Stromal cell of bone marrow (primary cell): ENCODE data around the gene RPA4.
A peak's percentile ranks its signal among the peaks of the same experiment; 100 is the strongest.
"Not testable (repeated sequence)": the region's sequence is repeated elsewhere in the genome, so short reads cannot be mapped to it uniquely, and the experiment has no call there.

Experiments used
- DNase-seq: peaks from one replicate; pipeline ENCODE4 v3.0.0-alpha.2; 2012; ENCODE audit warnings: low read depth

Gene RPA4, protein sequence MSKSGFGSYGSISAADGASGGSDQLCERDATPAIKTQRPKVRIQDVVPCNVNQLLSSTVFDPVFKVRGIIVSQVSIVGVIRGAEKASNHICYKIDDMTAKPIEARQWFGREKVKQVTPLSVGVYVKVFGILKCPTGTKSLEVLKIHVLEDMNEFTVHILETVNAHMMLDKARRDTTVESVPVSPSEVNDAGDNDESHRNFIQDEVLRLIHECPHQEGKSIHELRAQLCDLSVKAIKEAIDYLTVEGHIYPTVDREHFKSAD

DNA sequence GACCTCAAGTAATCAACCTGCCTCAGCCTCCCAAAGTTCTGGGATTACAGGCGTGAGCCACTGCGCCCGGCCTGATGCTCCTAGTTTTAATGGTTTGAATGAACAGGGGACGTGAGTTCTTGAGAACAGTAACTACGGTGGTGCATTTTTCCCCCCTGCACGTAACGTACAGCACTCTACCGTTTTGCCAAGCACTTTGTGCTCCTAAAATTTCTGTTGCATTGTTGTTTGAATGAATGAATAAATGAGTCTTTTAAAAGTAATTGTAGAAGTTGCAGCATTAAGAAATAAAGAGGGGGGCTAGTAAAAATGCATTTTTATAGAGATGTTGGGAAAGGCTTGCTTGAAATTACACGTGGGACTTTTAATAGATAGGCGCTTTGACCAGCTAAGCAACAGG lies at the start of gene RPA4:
Gene RPA4, plus strand, starts transcription at position 301 of the 400 bp plus-strand sequence. CDS start 403 bp downstream, outside the sequence.
- DNase-seq, result no peak

DNA sequence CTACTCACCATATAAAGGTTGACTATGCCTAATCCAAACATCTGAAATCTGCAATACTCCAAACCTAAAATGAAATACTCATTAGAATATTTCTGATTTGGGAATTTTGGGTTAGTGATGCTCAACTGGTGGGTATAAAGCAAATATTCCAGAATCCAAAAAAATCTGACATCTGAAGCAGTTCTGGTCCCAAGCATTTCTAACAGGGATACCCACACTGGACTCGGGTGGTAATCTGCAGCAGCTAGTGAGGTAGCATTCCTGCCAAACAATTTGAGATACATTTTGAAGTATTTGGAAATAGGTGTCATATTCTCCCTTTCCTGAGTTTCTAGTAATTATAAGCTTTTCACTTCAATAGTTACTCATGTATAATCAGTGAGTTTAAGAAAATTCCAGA lies 49.6 kb upstream of the RPA4 start:
- DNase-seq, result no peak

DNA sequence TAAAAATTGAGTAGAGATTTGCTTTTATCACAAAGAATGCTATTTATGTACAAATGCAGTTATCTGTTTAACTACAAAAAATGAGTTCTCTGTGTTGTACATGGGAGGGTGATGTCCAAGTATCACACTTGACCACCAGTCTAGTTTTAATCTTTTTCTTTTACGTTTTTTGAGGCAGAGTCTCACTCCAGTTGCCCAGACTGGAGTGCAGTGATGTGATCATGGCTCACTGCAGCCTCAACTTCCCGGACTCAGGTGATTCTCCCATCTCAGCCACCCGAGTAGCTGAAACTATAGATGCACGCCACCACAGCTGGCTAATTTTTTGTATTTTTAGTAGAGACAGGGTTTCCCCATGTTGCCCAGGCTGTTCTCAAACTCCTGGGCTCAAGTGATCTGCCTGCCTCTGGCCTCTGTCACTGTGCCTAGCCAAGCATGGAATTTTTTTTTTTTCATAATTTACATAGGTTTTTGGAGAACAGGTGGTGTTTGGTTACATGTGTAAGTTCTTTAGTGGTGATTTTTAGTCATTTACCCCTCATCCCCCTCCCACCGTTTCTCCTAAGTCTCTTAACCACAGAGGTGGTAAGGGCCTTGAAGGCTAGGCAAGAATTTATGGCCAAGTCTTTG lies 47.9 kb upstream of the RPA4 start:
- no peak for DNase-seq

DNA sequence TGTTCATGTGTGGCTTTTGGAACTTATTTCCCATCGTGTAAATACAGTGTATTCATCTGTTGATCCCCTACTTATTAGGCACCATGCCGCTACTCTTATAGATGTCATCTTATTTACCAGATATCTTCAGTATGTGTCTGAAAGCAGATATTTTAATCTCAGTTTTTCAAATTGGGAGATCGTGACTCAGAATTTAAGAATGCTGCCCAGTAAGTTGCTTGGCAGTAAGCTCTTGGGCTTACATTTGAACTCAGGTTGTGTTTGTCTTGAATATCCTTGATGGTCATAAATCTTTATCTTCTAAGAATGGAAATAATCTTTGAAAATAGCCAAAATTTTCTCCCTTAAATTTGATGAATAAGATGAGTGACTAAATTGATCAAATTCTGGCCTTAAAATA lies 45.9 kb upstream of the RPA4 start:
- no peak for DNase-seq

DNA sequence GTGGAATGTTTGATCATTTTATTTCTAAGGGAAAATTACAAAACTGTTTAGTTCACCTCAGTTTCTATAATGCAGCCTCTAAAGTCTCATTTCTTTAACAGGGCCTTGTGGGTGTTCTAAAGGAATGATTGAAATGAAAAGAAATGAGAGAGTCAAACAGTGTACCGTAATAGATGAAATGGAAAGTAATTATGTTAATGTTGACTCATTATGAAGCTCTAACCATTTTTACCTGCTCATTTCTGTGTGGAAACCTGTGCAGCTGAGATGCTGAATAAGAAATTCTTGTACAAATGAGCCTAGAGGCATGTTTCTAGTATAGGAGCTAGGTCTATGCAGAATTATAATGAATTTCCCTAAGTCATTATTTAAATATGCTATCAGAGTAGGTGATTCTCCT lies 45.2 kb upstream of the RPA4 start:
- no peak for DNase-seq

DNA sequence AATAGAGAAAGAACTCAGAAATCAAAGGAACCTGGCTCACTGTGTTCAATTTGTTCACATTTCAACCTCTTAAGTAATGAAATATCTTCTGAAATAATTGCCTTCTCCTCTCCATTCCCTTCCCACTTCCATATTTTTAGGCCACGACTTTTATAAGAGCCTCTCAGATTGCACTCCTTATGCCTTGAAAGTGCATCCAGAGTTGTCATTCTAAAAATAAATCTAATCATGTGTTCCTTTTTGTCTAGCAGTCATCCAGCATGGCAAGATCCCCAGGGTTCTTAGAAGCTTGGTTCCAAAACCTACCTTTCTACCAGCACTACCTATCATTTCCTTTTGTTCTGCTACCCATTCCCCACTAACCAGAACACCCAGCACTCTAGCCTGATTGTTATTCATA lies 42.4 kb upstream of the RPA4 start:
- DNase-seq, result no peak

DNA sequence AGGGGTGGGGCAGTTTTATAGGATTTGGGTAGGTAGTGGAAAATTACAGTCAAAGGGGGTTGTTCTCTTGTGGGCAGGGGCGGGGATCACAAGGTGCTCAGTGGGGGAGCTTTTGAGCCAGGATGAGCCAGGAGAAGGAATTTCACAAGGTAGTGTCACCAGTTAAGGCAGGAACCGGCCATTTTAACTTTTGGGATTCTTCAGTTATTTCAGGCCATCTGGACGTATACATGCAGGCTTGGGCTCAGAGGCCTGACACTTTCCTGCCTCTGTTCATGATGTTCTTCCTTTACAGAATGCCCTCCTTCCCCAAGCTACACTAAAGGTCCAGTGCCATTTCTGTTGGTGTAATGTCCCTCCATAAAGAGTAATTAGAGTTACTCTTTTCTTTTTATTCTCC lies 41.8 kb upstream of the RPA4 start:
- DNase-seq, result not testable (repeated sequence)

DNA sequence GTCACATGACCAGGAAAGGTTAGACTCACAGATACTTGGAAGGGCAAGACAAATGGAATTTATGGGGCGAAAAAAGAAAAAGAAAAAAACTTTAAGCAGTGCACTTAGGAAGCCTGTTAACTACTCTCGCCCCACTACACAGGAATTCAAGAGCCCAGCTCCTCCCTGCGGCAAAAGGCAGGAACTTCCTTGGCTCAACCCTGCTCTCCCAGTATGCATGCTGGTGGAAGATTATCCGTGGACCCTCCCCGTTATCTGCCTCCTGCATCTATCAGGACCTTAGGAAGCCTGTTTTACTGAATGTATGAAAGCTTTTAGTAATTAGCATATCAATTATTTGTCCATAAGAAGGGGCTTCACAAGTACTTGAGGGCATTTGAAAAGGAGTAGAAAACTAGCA lies 40.1 kb upstream of the RPA4 start:
- DNase-seq, result no peak

DNA sequence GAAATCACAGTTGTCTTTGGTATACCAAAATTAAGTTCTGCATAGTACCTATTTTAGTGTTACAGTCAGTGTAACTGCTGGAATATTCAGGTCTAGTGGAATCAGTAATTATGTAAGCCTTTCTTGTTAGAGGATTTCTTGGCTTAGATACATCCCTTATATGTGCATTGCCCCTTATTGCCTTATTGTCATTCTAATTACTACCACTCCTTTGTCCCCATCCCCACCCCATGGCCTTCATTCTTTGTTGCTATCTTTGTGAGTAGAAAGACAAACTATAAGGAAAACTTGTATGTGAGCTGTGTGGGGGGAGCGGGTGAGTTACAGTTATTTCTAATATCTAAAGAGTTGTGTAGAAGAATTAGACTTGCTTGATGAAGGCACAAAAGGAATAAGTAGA lies 36.9 kb upstream of the RPA4 start:
- DNase-seq, result no peak

DNA sequence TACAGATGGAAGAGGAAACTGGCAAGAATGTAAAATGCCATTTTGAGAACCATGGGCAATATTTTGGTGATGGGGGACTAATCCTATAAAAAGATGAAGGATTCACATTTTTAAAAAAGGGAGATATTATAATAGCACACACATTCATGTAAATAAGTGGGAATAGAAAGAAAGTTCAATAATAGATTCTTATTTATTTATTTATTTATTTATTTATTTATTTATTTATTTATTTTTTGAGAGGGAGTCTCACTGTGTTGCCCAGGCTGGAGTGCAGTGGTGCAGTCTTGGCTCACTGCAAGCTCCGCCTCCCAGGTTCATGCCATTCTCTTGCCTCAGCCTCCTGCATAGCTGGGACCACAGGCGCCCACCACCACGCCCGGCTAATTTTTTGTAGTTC lies 24.3 kb upstream of the RPA4 start:
- not testable (repeated sequence) for DNase-seq

DNA sequence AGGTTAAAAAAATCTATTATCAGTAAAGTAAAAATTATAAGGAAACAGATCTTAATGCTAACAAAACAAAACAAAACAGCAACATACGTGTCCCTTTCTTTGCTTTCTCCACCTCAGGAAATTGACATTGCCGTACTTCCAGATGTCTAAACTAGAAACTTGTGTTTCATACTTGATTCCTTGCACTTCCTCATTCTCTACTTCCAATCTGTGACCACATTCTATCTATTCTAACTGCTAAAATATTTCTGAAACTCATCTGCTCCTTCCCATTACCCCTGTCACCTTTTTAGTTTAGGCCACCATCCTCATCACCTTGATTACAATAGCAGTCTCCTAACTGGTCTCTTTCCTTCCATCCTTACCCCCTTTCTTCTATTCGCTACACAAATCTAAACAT lies 22.5 kb upstream of the RPA4 start:
- no peak for DNase-seq

DNA sequence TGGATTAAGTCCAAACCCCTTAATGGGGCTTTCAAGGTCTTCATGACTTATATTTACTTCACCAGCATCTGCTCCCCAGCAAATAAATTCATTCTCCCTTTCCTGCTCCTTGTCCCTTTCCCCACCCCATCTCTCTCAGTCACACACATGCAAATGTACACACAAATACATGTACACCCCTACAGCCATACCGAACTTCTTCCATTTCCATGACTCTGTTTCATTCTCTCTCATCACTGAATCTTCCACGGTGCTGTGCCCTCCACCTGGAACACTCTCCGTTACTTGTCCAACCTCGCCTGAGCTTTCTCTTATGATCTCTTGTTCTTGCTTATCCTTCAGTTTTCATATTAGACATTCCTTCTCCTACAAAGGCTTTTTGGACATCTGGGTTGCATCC lies 22.0 kb upstream of the RPA4 start:
- DNase-seq, result no peak

DNA sequence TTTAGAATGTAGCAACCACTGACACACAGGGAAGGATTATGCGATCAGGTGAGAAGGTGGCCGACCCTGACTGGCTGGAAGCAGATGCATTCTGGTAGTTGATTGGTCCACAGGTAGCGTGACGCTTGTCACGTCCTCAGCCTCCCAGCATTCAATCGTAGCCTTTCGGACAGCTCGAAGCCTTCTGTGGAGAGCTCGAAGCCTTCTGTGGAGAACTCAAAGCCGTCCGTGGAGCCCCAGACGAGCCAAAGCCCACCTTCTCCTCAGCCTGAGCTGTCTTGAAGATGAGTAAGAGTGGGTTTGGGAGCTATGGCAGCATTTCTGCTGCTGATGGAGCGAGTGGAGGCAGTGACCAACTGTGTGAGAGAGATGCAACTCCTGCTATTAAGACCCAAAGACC lies 319 bp downstream of the RPA4 start:
- no peak for DNase-seq

DNA sequence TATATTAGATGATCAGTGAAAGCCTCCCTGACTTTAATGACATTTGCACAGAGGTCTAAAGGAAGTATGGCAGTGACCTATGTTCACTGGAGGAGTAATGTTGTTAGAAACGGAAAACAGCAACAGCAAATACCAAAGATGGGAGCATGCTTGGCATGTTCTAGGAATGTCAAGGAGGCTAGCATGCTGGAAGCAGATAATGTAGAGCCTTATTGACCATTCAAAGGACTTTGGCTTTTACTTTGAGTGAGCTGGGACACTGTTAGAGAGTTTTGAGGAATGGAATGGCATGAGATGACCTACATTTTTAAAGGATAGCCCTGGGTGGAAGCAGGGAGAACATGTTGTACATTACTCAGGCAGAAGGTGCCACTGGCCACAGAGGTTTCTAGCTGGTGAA lies 6.0 kb downstream of the RPA4 start:
- DNase-seq, result no peak

DNA sequence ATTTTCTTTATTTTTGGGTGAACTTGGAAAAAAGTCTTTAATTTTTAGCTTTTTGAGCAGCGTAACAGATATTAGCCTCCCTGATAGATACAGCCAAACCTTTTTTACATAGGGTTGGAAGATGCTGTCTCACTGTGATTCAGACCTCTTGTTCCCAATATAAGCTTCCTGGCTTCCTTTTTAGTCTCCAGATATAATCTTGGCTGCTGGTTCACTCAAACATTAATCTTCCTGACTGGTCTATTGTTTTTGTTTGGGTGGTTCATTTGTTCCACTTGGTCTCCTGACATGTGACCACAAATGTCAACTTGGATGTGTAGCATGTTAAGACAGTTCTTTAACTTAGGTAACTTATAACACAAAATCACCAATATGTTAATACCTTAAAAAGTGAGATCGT lies 23.0 kb downstream of the RPA4 start:
- peak; percentile 28 for DNase-seq

DNA sequence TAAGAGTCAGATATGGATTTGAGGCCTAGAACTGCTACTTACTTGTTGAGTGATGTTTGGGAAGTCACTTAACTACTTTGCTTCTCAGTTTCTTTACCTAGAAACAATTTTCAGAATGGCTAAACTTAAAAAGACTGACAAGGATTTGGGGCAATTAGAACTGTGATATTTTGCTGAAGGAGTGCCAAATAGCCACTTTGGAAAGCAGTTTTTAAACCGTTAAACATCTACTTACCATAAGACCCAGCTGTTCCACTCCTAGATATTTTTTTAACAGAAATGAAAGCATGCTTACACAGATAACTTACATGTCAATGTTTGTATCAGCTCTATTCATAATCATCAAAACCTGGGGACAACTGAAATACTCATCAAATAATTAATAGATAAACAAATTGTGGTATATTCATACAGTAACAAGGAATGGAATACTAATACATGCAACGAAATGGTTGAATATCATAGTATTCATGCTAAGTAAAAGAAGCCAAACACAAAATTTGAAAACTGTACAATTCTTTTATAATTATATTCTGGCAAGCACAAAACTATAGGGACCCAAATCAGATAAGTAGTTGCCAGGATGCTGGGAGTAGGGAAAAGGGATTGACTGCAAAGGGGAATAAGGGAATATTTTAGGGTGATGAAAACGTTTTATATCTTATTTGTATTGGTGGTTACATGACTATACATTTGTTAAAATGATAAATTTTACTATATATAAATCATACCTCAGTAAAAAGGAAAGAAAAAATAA lies 24.0 kb downstream of the RPA4 start:
- DNase-seq, result no peak

DNA sequence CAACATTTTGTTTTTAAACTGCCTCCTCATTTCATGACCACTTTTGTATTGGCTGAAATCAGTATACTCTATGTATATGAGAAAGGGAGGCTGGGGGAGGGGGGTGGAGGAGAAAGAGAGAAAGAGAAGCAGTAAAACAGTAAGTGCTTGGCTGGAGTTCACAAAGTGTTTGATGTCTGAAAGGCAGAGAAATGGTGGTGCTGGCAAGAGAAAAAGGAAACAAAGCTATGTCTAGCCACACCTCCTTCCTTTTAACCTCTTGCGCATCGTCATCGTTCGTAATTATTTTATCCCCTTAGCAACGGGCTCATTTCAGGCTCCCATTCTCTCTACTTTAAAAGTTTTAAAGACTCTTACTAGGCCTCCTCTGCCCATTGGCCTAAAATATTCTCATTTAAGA lies 25.6 kb downstream of the RPA4 start:
- no peak for DNase-seq

DNA sequence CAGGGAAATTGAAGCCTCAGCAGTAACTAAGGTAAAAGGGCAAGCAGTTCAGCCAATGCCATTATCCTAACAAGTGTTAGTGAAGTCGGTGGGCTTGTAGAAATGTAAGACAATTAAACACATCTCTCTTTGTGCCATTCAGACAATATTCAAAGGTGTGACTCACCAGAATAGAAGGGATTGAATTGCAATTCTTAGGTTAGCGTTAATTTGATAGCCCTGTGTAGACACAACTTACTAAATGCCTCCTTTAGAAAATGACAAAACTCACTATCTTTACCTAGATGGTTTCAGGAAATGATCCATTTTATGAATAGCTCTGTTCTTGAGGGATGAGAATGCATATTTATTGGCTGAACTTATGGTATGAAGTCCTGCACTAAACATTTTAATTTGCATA lies 35.2 kb downstream of the RPA4 start:
- DNase-seq, result no peak

DNA sequence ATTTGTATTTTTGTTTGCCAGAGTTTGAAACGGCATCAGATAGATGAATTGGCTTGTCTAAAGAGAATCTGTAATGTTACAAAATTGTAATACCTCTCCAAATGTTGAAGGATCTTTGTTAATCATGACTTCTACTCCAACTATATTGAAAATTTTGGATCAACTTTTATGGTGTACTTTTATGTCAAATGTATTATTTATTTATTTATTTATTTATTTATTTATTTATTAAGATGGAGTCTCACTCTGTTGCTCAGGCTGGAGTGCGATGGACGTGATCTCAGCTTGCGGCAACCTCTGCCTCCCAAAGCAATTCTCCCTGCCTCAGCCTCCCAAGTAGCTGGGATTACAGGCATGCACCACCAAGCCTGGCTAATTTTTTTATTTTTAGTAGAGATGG lies 36.0 kb downstream of the RPA4 start:
- DNase-seq, result no peak

DNA sequence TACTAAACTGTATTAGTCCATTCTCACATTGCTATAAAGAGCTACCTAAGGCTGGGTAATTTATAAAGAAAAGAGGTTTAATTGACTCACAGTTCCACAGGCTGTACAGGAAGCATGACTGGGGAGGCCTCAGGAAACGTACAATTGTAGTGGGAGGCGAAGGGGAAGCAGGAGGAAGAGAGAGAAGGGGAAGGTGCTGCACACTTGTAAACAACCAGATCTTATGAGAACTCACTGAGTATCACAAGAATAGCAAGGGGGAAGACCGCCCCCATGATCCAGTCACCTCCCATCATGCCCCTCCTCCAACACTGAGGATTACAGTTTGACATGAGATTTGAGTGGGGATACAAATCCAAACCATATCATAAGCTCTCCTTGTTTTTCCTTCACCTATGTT lies 40.9 kb downstream of the RPA4 start:
- DNase-seq, result no peak

DNA sequence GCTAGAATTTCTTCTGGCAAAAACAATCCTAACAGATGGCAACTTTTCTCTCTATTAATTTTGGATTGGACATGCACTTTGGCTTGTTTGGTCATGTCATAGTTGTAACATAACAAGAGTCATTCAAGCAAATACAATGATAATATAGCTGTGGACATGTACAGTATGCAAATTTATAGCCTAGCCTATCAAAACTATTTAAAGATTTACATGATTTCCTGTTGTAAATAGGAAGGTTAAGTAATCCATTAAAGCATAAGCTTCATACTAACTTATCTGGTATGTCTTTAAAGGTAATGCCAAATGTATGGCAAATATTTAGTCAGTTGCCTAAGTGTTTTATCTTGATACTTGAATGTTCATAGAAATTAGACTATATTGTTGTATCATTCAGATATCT lies 45.3 kb downstream of the RPA4 start:
- DNase-seq, result no peak
